Inflammatory macrophage (primary cell): Measurements from ENCODE around the gene C2.
"Not testable (repeated sequence)": the region's sequence is repeated elsewhere in the genome, so short reads cannot be mapped to it uniquely, and the experiment has no call there.

ENCODE experiments used
- DNase-seq, 2 donors: peaks; one replicate each; pipeline ENCODE4 v3.0.0-alpha.2; 2020 to 2022

The C2 gene

GRCh38 chr6:31979238-31979898 is 51.9 kb downstream of the C2 start:
- DNase-seq: no peak

GRCh38 chr6:31980195-31980876 is 52.8 kb downstream of the C2 start:
- DNase-seq: not testable (repeated sequence)

GRCh38 chr6:31980998-31981397 is 53.5 kb downstream of the C2 start:
- not testable (repeated sequence) for DNase-seq

GRCh38 chr6:31981744-31982143 is 54.2 kb downstream of the C2 start, which contains the start of gene C4A:
Gene C4A, plus strand, starts transcription at chr6:31982057. Its CDS starts 51 bp downstream, at chr6:31982108.
- DNase-seq: not testable (repeated sequence)

GRCh38 chr6:31989363-31989762 is 61.8 kb downstream of the C2 start:
- not testable (repeated sequence) for DNase-seq

- DNase-seq: not testable (repeated sequence)
These were observed 66.9 kb downstream of the C2 start for GRCh38 chr6:31994421-31994820.
